ENCODE results near the gene ERG28. TPM values are rescaled to one million over a fixed set of nuclear protein-coding genes. Genes with fewer than 3 reads are reported as not detected.

The ERG28 gene
- polyA plus RNA-seq, 3 donors, result 1.6 to 8.2 (median 5.7) TPM

GRCh38 chr14:75673345-75674035 is 12.8 kb upstream of the ERG28 start:
- Histone ChIP-seq H3K4me1 (ENCODE audit: control insufficient read depth in 1 of 2, insufficient read depth in 2 of 2, low read length in 2 of 2) (no peaks in the 10 kb centered on the region), H3K4me2 (replicated peaks; ENCODE audit: extremely low read depth, low read length, poor library complexity, severe bottlenecking) (no peak overlapping the region), H3K79me2 (ENCODE audit: insufficient read depth, low read length) (no peaks in the 10 kb centered on the region), H3K9me3 (replicated peaks in 1 of 2; ENCODE audit: control insufficient read depth in 1 of 2, insufficient read depth in 1 of 2, low read length in 2 of 2) (no peaks in the 10 kb centered on the region), H3K36me3 (replicated peaks in 1 of 2; ENCODE audit: control insufficient read depth in 1 of 2, insufficient read depth in 2 of 2, low read length in 2 of 2) (peaks cover 17 to 45% of the 10 kb centered on the region in 2 donors), H3K27ac (ENCODE audit: low read depth in 1 of 2, low read length in 2 of 2) (no peak overlapping the region), H4K20me1 (ENCODE audit: insufficient read depth, low read length) (no peaks in the 10 kb centered on the region), H2AFZ (ENCODE audit: insufficient read depth, low read depth, low read length, poor library complexity, severe bottlenecking) (no peak overlapping the region), H3K4me3 (replicated peaks in 1 of 3; ENCODE audit: low read depth in 2 of 3, low read length in 3 of 3) (no peak overlapping the region), H3K27me3 (ENCODE audit: control insufficient read depth in 2 of 2, insufficient read depth in 2 of 2, low read length in 2 of 2) (no peaks in the 10 kb centered on the region), H3K9ac (ENCODE audit: insufficient read depth, low read length, poor library complexity, severe bottlenecking) (no peak overlapping the region)
- no peak overlapping the region for H3K4me3 Mint-ChIP-seq
- no peak for DNase-seq
- no peak for TF ChIP-seq CTCF (IDR thresholded peaks at IDR 0.05)
- H3K27ac Mint-ChIP-seq, result no peak overlapping the region
- H3K9me3 Mint-ChIP-seq, result peaks cover 0 to 6% (median 0%) of the 10 kb centered on the region in 7 donors
- H3K36me3 Mint-ChIP-seq, result peaks cover 41 to 54% of the 10 kb centered on the region in 2 donors
- H3K4me1 Mint-ChIP-seq, result no peaks in the 10 kb centered on the region
- no CpG with 5 or more reads among the region's 4 CpGs for WGBS (ENCODE audit: insufficient coverage)
- intact Hi-C loops (cut with micrococcal nuclease), result no loop called here
- no peaks in the 10 kb centered on the region for H3K27me3 Mint-ChIP-seq (ENCODE audit: low read depth in 3 of 3)

DNA sequence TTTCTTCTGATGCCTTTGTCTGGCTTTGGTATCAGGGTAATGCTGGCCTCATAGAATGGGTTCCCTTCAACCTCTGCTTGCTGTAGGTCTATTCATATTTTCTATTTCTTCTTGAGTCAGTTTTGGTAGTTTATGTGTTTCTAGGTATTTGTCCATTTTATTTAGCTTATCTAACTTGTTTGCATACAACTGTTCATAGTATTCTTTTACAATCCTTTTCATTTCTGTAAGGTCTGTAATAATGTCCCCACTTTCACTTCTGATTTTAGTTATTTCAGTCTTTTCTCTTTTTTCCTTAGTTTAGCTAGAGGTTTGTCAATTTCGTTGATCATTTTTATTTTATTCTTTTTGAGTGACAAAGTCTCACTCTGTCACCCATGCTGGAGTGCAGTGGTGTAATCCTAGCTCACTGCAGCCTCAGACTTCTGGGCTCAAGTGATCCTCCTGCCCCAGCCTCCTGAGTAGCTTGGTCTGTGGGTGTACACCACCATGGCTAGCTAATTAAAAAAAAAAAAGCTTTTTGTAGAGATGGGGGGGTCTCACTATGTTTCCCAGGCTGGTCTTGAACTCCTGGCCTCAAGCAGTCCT is 12.0 kb upstream of the ERG28 start:
- Histone ChIP-seq H3K4me2 (replicated peaks; ENCODE audit: extremely low read depth, low read length, poor library complexity, severe bottlenecking) (no peak overlapping the region), H3K9me3 (replicated peaks in 1 of 2; ENCODE audit: control insufficient read depth in 1 of 2, insufficient read depth in 1 of 2, low read length in 2 of 2) (no peaks in the 10 kb centered on the region), H3K36me3 (replicated peaks in 1 of 2; ENCODE audit: control insufficient read depth in 1 of 2, insufficient read depth in 2 of 2, low read length in 2 of 2) (peaks cover 17 to 41% of the 10 kb centered on the region in 2 donors), H2AFZ (ENCODE audit: insufficient read depth, low read depth, low read length, poor library complexity, severe bottlenecking) (no peak overlapping the region), H3K27ac (ENCODE audit: low read depth in 1 of 2, low read length in 2 of 2) (no peak overlapping the region), H3K4me1 (ENCODE audit: control insufficient read depth in 1 of 2, insufficient read depth in 2 of 2, low read length in 2 of 2) (no peaks in the 10 kb centered on the region), H3K27me3 (ENCODE audit: control insufficient read depth in 2 of 2, insufficient read depth in 2 of 2, low read length in 2 of 2) (no peaks in the 10 kb centered on the region), H3K79me2 (ENCODE audit: insufficient read depth, low read length) (no peaks in the 10 kb centered on the region), H4K20me1 (ENCODE audit: insufficient read depth, low read length) (no peaks in the 10 kb centered on the region), H3K9ac (ENCODE audit: insufficient read depth, low read length, poor library complexity, severe bottlenecking) (no peak overlapping the region), H3K4me3 (replicated peaks in 1 of 3; ENCODE audit: low read depth in 2 of 3, low read length in 3 of 3) (no peak overlapping the region)
- peaks cover 0 to 6% (median 0%) of the 10 kb centered on the region in 7 donors for H3K9me3 Mint-ChIP-seq
- H3K36me3 Mint-ChIP-seq, result peaks cover 40 to 56% of the 10 kb centered on the region in 2 donors
- DNase-seq, result no peak
- no peak for TF ChIP-seq CTCF (IDR thresholded peaks at IDR 0.05)
- peaks cover 0 to 2% (median 0%) of the 10 kb centered on the region in 3 donors for H3K27me3 Mint-ChIP-seq (ENCODE audit: low read depth in 3 of 3)
- no peak overlapping the region for H3K27ac Mint-ChIP-seq
- no peaks in the 10 kb centered on the region for H3K4me1 Mint-ChIP-seq
- WGBS (ENCODE audit: insufficient coverage), result no CpG with 5 or more reads among the region's 1 CpG
- H3K4me3 Mint-ChIP-seq, result no peak overlapping the region
- intact Hi-C loops (cut with micrococcal nuclease), result no loop called here
